Loucy (cell line): ENCODE results near the gene PDE3B.
"Not testable (repeated sequence)": the region's sequence is repeated elsewhere in the genome, so short reads cannot be mapped to it uniquely, and the experiment has no call there.

Experiments used
- EZH2phosphoT487 ChIP-seq: fragments of 200-600 bp; IDR thresholded peaks from 2 replicates; pipeline ENCODE4 v1.6.1; 2018; ENCODE audit warnings: antibody characterized with exemption, mild to moderate bottlenecking, moderate library complexity, borderline replicate concordance
- TF ChIP-seq, protein P1 (sequence below): fragments of 200-600 bp; sonication (generic); conservative IDR thresholded peaks from 2 replicates; pipeline ENCODE4 v1.5.1; 2014; ENCODE audit warnings: mild to moderate bottlenecking, antibody characterized with exemption, low read length

DNA sequence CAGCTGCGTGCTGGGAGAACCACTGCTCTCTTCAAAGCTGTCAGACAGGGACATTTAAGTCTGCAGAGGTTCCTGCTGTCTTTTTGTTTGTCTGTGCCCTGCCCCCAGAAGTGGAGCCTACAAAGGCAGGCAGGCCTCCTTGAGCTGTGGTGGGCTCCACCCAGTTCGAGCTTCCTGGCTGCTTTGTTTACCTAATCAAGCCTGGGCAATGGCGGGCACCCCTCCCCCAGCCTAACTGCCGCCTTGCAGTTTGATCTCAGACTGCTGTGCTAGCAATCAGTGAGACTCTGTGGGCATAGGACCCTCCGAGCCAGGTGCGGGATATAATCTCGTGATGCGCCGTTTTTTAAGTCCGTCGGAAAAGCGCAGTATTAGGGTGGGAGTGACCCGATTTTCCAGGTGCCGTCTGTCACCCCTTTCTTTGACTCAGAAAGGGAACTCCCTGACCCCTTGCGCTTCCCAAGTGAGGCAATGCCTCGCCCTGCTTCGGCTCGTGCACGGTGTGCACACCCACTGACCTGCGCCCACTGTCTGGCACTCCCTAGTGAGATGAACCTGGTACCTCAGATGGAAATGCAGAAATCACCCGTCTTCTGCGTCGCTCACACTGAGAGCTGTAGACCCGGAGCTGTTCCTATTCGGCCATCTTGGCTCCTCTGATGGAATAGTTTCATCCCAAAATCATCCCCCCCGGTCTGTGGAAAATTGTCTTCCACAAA is 9.9 kb upstream of the PDE3B start:
- TF ChIP-seq, protein P1, sequence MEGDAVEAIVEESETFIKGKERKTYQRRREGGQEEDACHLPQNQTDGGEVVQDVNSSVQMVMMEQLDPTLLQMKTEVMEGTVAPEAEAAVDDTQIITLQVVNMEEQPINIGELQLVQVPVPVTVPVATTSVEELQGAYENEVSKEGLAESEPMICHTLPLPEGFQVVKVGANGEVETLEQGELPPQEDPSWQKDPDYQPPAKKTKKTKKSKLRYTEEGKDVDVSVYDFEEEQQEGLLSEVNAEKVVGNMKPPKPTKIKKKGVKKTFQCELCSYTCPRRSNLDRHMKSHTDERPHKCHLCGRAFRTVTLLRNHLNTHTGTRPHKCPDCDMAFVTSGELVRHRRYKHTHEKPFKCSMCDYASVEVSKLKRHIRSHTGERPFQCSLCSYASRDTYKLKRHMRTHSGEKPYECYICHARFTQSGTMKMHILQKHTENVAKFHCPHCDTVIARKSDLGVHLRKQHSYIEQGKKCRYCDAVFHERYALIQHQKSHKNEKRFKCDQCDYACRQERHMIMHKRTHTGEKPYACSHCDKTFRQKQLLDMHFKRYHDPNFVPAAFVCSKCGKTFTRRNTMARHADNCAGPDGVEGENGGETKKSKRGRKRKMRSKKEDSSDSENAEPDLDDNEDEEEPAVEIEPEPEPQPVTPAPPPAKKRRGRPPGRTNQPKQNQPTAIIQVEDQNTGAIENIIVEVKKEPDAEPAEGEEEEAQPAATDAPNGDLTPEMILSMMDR, result not testable (repeated sequence)
- TF ChIP-seq EZH2phosphoT487, result not testable (repeated sequence)
